Measurements from ENCODE around the gene EPN3.

EPN3 gene

GRCh38 chr17:50580646-50581045, 48.1 kb downstream of the EPN3 start:
- POLR2A ChIA-PET = no interaction called here
- H3K36me3 ChIP-seq (ENCODE audit: control insufficient read depth in 2 of 2, insufficient read depth in 1 of 2, low read length in 2 of 2) = no peaks in the 10 kb centered on the region
- H3K4me3 ChIP-seq (ENCODE audit: low read depth, low read length) = no peak overlapping the region
- CTCF ChIA-PET = no interaction called here
- no peak overlapping the region for H3K27ac ChIP-seq (ENCODE audit: extremely low read depth, low read depth, low read length)
- H3K9me3 ChIP-seq (ENCODE audit: control insufficient read depth, insufficient read depth, low read depth, low read length) = no peaks in the 10 kb centered on the region
- TF ChIP-seq ZBTB11 (tag by site-specific recombination; conservative IDR thresholded peaks at IDR 0.05; ENCODE audit: low read depth) (no peak), ZNF48 (tag by site-specific recombination; IDR thresholded peaks at IDR 0.05) (no peak), ZNF768 (tag by site-specific recombination; IDR thresholded peaks at IDR 0.05) (no peak), ZNF677 (tag by site-specific recombination; IDR thresholded peaks at IDR 0.05) (no peak), ZNF645 (tag by site-specific recombination; IDR thresholded peaks at IDR 0.05) (no peak), ZNF114 (tag by site-specific recombination; IDR thresholded peaks at IDR 0.05) (no peak), ZNF350 (tag by site-specific recombination; IDR thresholded peaks at IDR 0.05) (no peak), ZNF580 (tag by site-specific recombination; IDR thresholded peaks at IDR 0.05) (no peak)
- TF ChIP-seq, protein P1, sequence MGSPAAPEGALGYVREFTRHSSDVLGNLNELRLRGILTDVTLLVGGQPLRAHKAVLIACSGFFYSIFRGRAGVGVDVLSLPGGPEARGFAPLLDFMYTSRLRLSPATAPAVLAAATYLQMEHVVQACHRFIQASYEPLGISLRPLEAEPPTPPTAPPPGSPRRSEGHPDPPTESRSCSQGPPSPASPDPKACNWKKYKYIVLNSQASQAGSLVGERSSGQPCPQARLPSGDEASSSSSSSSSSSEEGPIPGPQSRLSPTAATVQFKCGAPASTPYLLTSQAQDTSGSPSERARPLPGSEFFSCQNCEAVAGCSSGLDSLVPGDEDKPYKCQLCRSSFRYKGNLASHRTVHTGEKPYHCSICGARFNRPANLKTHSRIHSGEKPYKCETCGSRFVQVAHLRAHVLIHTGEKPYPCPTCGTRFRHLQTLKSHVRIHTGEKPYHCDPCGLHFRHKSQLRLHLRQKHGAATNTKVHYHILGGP (tag by site-specific recombination; IDR thresholded peaks at IDR 0.05) = no peak
- H3K4me1 ChIP-seq (ENCODE audit: control insufficient read depth, insufficient read depth, low read length) = no peaks in the 10 kb centered on the region

DNA sequence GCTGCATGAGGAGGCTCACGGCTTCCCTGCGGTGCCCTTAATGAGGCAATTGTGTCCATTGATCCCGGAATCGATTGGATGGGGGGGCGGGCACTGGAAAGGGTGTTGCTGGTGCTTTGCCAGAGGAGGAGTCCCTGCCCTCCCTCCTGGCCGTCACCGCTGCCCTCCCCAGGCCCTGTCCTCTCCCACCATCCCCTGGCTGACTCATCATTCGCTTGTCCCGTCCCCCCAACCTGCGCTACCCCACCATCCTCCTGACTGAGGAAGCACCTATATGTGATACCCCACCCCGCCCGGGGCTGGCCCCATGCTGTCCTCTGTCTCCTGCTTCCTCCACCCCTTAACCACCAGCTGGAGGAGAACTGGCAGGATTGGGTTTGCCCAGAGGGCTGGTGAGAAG, 48.8 kb downstream of the EPN3 start:
- ChIA-PET POLR2A (no interaction called here), CTCF (interaction anchor here (0.6 kb wide), 2 partner anchors 17 to 100 kb away, joined by 3 read pairs; no protein-coding TSS in a partner anchor)
- H3K4me3 ChIP-seq (ENCODE audit: low read depth, low read length) = no peak overlapping the region
- H3K4me1 ChIP-seq (ENCODE audit: control insufficient read depth, insufficient read depth, low read length) = no peaks in the 10 kb centered on the region
- H3K9me3 ChIP-seq (ENCODE audit: control insufficient read depth, insufficient read depth, low read depth, low read length) = no peaks in the 10 kb centered on the region
- H3K27ac ChIP-seq (ENCODE audit: extremely low read depth, low read depth, low read length) = no peak overlapping the region
- TF ChIP-seq, protein P1 (tag by site-specific recombination; IDR thresholded peaks at IDR 0.05) = no peak
- TF ChIP-seq ZSCAN30 (tag by site-specific recombination; IDR thresholded peaks at IDR 0.05) (no peak), KLF17 (tag by site-specific recombination; IDR thresholded peaks at IDR 0.05) (no peak), MEIS1 (CRISPR knock-in tag; IDR thresholded peaks at IDR 0.05; ENCODE audit: borderline replicate concordance) (no peak), BCL11B (tag by site-specific recombination; IDR thresholded peaks at IDR 0.05; ENCODE audit: low read depth) (no peak)
- H3K36me3 ChIP-seq (ENCODE audit: control insufficient read depth in 2 of 2, insufficient read depth in 1 of 2, low read length in 2 of 2) = no peaks in the 10 kb centered on the region

Measured in HEK293 (cell line).